Activated naive CD4-positive, alpha-beta T cell treated with Interleukin-2 at 50 U/mL for 16 hours (primary cell): ENCODE measurements around the gene CHST6.
A peak's percentile ranks its signal among the peaks of the same experiment; 100 is the strongest.
"Not testable (repeated sequence)": the region's sequence is repeated elsewhere in the genome, so short reads cannot be mapped to it uniquely, and the experiment has no call there.

ENCODE experiments used
- DNase-seq: peaks from one replicate; pipeline ENCODE4 v3.0.0-alpha.2; 2020

Gene CHST6

DNA sequence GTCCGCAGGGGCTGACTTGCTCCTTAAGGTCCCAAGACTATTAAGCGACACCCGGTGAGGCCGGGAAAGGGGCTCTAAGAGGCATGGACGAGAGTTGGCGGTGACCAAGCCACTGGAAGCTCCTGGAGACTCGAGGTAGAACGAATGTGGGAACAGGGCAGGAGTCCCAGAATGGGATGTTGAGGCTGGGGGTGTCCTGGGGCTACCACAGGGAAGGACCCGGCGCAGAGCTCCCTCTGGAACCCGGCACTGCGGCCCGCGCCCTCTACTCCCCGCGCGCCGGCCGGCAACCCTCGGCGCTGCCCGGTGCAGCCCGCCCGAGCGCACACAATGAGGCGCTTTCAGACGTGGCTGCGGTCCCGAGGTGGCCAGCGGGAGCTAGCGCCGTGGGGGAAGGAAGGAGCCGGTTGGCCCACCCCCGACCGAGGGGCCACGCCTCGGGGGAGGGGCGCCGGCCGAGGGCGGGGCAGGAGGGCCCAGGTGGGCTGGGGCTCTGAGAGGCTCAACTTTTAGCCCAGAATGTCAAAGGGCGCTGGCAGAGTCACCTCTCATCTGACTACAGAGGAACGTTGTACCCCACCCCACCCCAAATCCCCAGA lies at the start of gene CHST6:
CHST6 (minus strand) TSS at position 366 of the 599 bp plus-strand sequence. CDS start 15,613 bp downstream, outside the sequence.
- peak; percentile 12 for DNase-seq

GRCh38 chr16:75542462-75542861 lies 47.2 kb upstream of the CHST6 start:
- DNase-seq: not testable (repeated sequence)

DNA sequence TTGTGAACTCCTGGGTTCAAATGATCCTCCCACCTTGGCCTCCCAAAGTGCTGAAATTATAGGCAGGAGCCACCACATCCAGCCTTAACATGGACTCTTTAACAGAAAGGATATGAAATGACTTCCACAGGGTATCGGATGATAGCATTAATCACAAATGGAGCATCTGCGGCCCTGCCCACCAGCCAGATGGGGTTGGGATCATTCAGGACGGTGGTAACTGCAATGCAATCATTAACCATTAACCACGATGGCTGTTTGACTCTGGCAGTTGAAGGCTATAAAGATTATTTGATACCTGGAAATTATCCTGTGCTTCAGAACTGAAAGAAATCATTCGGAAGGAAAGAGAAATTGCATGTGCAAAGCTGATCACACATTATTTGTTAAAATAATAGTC lies 46.0 kb upstream of the CHST6 start:
- no peak for DNase-seq

GRCh38 chr16:75538882-75539565 lies 43.8 kb upstream of the CHST6 start:
- not testable (repeated sequence) for DNase-seq

- DNase-seq: no peak
These were observed 42.5 kb upstream of the CHST6 start for GRCh38 chr16:75537776-75538175.

GRCh38 chr16:75535901-75536300 lies 40.7 kb upstream of the CHST6 start, which contains the start of gene CHST5:
TSS of gene CHST5 (minus strand) at chr16:75536108. CDS start at chr16:75530384, 5,724 bp downstream.
- no peak for DNase-seq

GRCh38 chr16:75535211-75535843 lies 40.1 kb upstream of the CHST6 start:
- no peak for DNase-seq

- no peak for DNase-seq
These were observed 39.4 kb upstream of the CHST6 start for GRCh38 chr16:75534560-75535205.

- DNase-seq: no peak
These were observed 37.5 kb upstream of the CHST6 start for GRCh38 chr16:75532791-75533190.

DNA sequence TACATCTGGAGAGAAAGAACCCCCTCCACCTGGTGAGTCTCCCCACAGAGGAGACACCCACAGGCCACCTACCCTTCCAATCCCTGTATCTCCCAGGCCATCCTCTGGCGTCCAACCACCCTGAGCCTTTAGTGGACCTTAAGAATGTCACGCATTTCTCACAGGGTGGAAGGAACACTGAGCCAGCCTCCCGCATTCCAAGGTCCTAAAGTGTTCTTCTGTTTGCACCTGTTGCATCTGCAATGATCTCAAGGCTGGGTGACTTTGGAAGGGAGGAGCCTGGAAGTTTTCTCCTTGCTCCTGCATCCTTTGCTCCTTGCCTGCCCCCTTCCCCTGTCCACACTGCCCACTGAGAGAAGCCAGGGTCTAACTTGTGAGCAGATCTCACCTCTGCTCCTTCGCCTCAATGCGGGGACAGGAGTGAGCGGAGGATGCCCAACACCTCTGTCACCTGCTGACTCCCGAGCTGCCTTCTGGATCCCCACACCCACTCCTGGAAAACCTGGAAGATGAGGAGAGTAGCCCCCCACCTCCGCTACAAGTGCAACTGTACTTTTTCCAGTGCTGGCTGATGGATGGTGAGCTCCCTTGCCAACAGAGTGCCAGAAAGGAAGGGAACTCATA lies 37.0 kb upstream of the CHST6 start:
- no peak for DNase-seq

- no peak for DNase-seq
These were observed 34.7 kb upstream of the CHST6 start for GRCh38 chr16:75529959-75530358.

GRCh38 chr16:75529056-75529905 lies 34.0 kb upstream of the CHST6 start:
- DNase-seq: no peak

DNA sequence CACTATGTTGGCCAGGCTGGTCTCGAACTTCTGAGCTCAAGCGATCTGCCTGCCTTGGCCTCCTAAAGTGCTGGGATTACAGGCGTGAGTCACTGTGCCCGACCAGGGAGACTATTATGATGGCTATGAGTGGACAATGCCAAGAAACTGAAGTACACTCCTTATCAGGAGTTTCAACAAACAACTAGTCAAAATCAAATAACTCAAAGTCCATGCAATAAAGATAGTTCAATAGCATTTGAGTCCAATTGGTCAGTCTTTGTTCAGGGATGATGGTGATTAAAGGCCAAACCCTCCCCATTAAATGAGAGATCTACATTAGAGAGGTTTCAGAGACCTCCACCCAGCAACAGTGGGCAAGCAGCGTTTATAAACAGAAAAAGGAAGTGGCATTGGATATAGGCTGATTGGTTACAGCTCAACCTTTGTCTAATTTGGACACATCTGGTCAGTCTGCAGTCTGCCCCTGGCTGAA lies 32.6 kb upstream of the CHST6 start:
- no peak for DNase-seq

- no peak for DNase-seq
These were observed 31.0 kb upstream of the CHST6 start for GRCh38 chr16:75526032-75526790.

DNA sequence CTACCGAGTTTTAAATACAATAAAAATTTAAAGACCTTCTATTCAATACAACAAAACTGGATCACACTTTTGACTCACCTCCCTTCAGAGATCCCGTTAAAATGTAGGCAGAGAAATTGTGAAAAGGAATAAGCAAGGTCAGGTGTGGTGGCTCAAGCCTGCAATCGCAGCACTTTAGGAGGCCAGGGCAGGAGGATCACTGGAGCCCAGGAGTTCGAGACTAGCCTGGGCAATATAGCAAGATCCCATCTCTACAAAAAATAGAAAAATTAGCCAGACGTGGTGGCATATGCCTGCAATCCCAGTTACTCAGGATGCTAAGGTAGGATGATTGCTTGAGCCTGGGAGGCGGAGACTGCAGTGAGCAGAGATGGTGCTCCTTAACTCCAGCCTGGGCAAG lies 23.9 kb upstream of the CHST6 start:
- no peak for DNase-seq

- DNase-seq: peak; percentile 20
These were observed 21.1 kb upstream of the CHST6 start for GRCh38 chr16:75516189-75516966.

GRCh38 chr16:75514296-75514695 lies 19.1 kb upstream of the CHST6 start:
- DNase-seq: no peak

- no peak for DNase-seq
These were observed 11.3 kb upstream of the CHST6 start for GRCh38 chr16:75506574-75506973.

DNA sequence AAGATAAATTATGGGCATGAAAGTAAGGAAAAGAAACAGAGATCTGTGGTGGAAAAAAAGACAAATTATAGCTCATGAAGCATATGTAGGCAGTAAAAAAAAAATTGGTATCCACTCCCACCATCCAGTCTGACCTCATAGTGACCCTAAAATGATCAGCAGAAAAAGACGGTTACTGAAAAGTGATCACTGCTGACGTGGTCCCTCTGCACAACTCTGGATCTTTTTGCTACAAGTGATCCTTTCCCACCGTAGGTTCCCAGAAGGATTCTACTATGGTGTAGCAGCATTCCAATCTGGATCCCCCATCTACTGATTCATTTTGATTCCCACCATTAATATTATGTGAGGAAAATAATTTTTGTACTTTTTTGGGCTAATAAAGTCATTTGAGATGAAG lies 10.9 kb upstream of the CHST6 start:
- no peak for DNase-seq

- no peak for DNase-seq
These were observed 8.6 kb upstream of the CHST6 start for GRCh38 chr16:75503801-75504200.
